T-helper 1 cell treated with Interleukin-12 subunit alpha and Interleukin-12 subunit beta and Interleukin-4 antibody, amounts not matched to agents 30 μg/mL and 1 μg/mL, for 36 hours (primary cell): Measurements from ENCODE around the gene CCR7.

Experiments used
- H3K27ac Mint-ChIP-seq: one replicate; pipeline ENCODE4 v1.8.0; 2021; ENCODE audit warnings: mild to moderate bottlenecking, mixed read lengths
- H3K27me3 Mint-ChIP-seq: one replicate; pipeline ENCODE4 v1.8.0; 2021; ENCODE audit warnings: low read depth, mixed read lengths
- H3K36me3 Mint-ChIP-seq: one replicate; pipeline ENCODE4 v1.8.0; 2021; ENCODE audit warnings: low read depth, mixed read lengths
- H3K4me1 Mint-ChIP-seq: one replicate; pipeline ENCODE4 v1.8.0; 2021; ENCODE audit warnings: low read depth, mixed read lengths
- H3K4me3 Mint-ChIP-seq: one replicate; pipeline ENCODE4 v1.8.0; 2021; ENCODE audit warnings: mild to moderate bottlenecking, moderate library complexity, mixed read lengths
- H3K9me3 Mint-ChIP-seq: one replicate; pipeline ENCODE4 v1.8.0; 2021; ENCODE audit warnings: mixed read lengths

CCR7 gene

GRCh38 chr17:40561294-40561870 lies 3.9 kb downstream of the CCR7 start:
- peaks cover 79% of the 10 kb centered on the region for H3K4me1 Mint-ChIP-seq
- no peaks in the 10 kb centered on the region for H3K27me3 Mint-ChIP-seq
- H3K9me3 Mint-ChIP-seq, result no peaks in the 10 kb centered on the region
- peak overlapping the region; percentile 92 for H3K4me3 Mint-ChIP-seq
- H3K27ac Mint-ChIP-seq, result peak overlapping the region; percentile 93
- peaks cover 76% of the 10 kb centered on the region for H3K36me3 Mint-ChIP-seq

- H3K4me1 Mint-ChIP-seq, result peaks cover 78% of the 10 kb centered on the region
These were observed 4.5 kb downstream of the CCR7 start for GRCh38 chr17:40560592-40561293.

DNA sequence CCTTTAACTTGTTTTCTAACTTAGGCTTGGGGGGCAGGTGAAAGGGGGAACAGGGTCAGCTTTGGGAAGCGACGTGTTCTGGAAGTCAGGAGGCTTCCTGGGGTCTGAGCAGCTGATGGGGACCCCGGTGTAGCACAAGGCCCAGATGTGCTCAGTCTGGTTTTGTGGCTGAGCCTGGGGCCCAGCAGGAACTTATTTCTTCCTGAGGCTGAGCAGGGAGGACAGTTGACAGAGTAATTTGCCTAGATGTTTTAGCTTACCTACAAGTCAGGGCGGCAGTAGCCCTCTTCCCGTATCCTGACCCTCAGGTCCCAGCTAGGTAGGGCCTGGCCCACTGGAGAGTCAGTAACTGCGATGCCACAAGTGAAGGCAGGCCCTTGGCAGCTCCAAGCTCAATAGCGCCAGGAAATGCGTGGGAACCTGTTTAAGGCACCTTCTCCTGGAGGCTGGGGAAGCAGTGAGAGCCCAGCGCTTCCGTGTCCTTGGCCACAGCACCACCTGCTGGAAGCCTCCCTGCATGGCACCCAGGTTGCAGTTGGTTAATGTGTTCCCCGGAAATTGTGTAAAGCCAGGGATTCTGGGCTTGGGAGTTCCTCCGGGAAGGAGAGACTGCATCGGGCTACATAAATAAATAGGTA lies 5.2 kb downstream of the CCR7 start:
- Mint-ChIP-seq H3K27me3 (no peaks in the 10 kb centered on the region), H3K27ac (peak overlapping the region; percentile 93), H3K36me3 (peaks cover 85% of the 10 kb centered on the region), H3K4me1 (peaks cover 79% of the 10 kb centered on the region), H3K9me3 (no peaks in the 10 kb centered on the region), H3K4me3 (peak overlapping the region; percentile 92)

More at GRCh38 chr17:40560592-40561293, 4.5 kb downstream of the CCR7 start:
- peak overlapping the region; percentile 93 for H3K27ac Mint-ChIP-seq
- no peaks in the 10 kb centered on the region for H3K9me3 Mint-ChIP-seq
- peaks cover 80% of the 10 kb centered on the region for H3K36me3 Mint-ChIP-seq
- no peaks in the 10 kb centered on the region for H3K27me3 Mint-ChIP-seq
- H3K4me3 Mint-ChIP-seq, result peak overlapping the region; percentile 92

GRCh38 chr17:40559564-40559916 lies 5.7 kb downstream of the CCR7 start:
- H3K9me3 Mint-ChIP-seq, result no peaks in the 10 kb centered on the region
- peak overlapping the region; percentile 92 for H3K4me3 Mint-ChIP-seq
- H3K27ac Mint-ChIP-seq, result peak overlapping the region; percentile 93
- peaks cover 87% of the 10 kb centered on the region for H3K36me3 Mint-ChIP-seq
- no peaks in the 10 kb centered on the region for H3K27me3 Mint-ChIP-seq
- peaks cover 81% of the 10 kb centered on the region for H3K4me1 Mint-ChIP-seq

- Mint-ChIP-seq H3K36me3 (peaks cover 87% of the 10 kb centered on the region), H3K4me1 (peaks cover 81% of the 10 kb centered on the region), H3K27me3 (no peaks in the 10 kb centered on the region), H3K4me3 (peak overlapping the region; percentile 92), H3K27ac (peak overlapping the region; percentile 69), H3K9me3 (no peaks in the 10 kb centered on the region)
These were observed 6.2 kb downstream of the CCR7 start for GRCh38 chr17:40558890-40559563.

DNA sequence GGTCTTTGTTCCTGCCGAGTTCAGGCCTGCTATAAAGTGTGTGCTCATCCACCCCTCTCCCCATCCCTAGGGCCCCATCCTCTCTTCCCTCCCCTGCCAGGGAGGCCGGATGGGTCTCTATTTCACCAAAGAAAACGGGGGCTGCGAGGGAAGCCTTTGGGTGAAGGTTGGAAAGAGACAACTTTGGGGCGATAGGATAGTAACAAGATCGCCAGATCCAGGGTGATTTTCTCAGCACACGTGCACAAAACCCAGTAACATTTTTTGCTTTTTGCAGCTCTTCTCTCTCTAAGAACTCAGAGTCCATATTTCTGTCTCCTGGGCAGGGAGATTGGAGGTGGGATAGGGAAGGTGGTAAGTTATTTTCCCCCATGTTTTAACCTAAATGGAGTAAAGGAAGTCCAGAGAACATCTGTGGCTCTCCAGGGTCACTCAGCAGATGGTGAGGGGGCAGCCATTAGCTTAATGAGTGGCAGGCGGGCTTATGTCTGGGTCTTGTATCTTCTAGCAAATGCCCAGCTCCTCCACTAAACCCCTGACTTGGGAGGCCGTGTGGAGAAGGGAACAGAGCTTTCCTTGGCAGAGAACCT lies 6.9 kb downstream of the CCR7 start:
- peaks cover 87% of the 10 kb centered on the region for H3K36me3 Mint-ChIP-seq
- H3K4me3 Mint-ChIP-seq, result peak overlapping the region; percentile 46
- H3K27me3 Mint-ChIP-seq, result no peaks in the 10 kb centered on the region
- H3K9me3 Mint-ChIP-seq, result no peaks in the 10 kb centered on the region
- peak overlapping the region; percentile 69 for H3K27ac Mint-ChIP-seq
- peaks cover 81% of the 10 kb centered on the region for H3K4me1 Mint-ChIP-seq

DNA sequence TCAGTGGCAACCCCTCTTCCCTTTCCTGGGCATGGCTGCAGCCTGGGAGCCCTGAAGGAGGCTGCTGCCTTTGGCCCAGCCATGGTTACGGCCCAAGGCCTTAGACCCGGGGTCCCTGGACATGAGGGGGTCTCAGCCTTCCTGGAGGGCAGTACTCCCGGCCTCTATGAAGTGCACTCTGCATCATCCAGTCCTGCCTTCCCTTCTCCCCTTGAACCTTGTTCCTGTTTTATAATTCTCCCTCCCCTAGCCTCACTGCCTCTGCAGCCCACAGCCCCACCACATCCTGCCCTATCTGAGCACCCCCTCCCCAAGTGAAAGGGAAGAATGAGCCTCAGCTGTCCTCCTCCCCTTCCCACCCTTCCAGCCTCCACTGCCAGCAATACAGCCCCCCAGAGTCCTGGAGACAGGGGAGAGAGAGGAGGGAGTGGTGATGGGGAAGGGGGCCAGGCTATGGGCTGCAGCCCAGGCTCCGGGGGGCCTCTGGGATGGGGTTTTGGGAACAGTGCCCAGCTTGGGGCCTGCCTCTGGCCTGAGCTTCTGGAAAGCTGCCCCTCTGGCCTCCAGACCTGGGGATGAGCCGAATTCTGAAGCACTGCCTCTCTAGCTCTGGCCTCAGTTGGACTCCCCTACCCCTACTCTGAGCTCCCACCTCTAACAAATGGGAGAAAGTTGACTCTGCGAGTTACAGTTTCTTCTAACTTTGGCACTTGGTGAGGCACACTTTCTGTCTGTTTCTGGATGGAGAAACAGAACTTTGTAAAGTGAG lies 7.6 kb downstream of the CCR7 start:
- no peaks in the 10 kb centered on the region for H3K9me3 Mint-ChIP-seq
- peaks cover 79% of the 10 kb centered on the region for H3K4me1 Mint-ChIP-seq
- no peaks in the 10 kb centered on the region for H3K27me3 Mint-ChIP-seq
- H3K4me3 Mint-ChIP-seq, result no peak overlapping the region
- peaks cover 86% of the 10 kb centered on the region for H3K36me3 Mint-ChIP-seq
- peak overlapping the region; percentile 71 for H3K27ac Mint-ChIP-seq

GRCh38 chr17:40556884-40557414 lies 8.3 kb downstream of the CCR7 start:
- H3K36me3 Mint-ChIP-seq, result peaks cover 86% of the 10 kb centered on the region
- no peaks in the 10 kb centered on the region for H3K27me3 Mint-ChIP-seq
- no peaks in the 10 kb centered on the region for H3K9me3 Mint-ChIP-seq
- H3K27ac Mint-ChIP-seq, result peak overlapping the region; percentile 71
- H3K4me1 Mint-ChIP-seq, result peaks cover 78% of the 10 kb centered on the region
- H3K4me3 Mint-ChIP-seq, result no peak overlapping the region

DNA sequence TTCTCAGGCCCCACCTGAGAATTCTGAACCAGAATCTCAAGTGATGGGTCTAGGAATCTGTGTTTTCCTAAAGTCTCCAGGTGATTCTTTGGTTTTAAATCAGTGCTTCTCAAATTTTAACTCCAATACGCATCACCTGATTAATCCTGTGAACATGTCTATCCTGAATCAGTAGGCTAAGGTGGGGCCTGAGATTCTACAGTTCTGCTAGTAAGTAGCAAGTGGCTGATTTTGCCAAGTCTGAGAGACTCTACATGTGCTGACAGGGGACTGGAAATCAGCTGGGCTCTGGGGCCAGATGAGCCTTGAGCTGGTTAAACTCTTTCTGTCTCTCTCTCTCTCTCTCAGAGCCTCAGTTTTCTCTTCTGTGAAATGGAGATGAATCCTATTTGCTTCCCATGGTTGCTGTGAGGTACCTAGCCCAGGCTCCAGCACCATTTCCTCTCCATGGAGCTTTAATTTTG lies 9.0 kb downstream of the CCR7 start:
- Mint-ChIP-seq H3K36me3 (peaks cover 85% of the 10 kb centered on the region), H3K27ac (no peak overlapping the region)

GRCh38 chr17:40555296-40556190 lies 9.7 kb downstream of the CCR7 start:
- Mint-ChIP-seq H3K27me3 (no peaks in the 10 kb centered on the region), H3K27ac (peak overlapping the region; percentile 31), H3K9me3 (no peaks in the 10 kb centered on the region), H3K4me1 (peaks cover 76% of the 10 kb centered on the region), H3K36me3 (peaks cover 86% of the 10 kb centered on the region), H3K4me3 (peak overlapping the region; percentile 42)

More for the DNA sequence above, 9.0 kb downstream of the CCR7 start:
- Mint-ChIP-seq H3K9me3 (no peaks in the 10 kb centered on the region), H3K4me3 (no peak overlapping the region), H3K4me1 (peaks cover 76% of the 10 kb centered on the region), H3K27me3 (no peaks in the 10 kb centered on the region)

GRCh38 chr17:40554646-40555295 lies 10.5 kb downstream of the CCR7 start:
- Mint-ChIP-seq H3K4me3 (peak overlapping the region; percentile 71), H3K9me3 (no peaks in the 10 kb centered on the region), H3K27ac (peak overlapping the region; percentile 86), H3K27me3 (no peaks in the 10 kb centered on the region), H3K4me1 (peaks cover 76% of the 10 kb centered on the region), H3K36me3 (peaks cover 83% of the 10 kb centered on the region)

DNA sequence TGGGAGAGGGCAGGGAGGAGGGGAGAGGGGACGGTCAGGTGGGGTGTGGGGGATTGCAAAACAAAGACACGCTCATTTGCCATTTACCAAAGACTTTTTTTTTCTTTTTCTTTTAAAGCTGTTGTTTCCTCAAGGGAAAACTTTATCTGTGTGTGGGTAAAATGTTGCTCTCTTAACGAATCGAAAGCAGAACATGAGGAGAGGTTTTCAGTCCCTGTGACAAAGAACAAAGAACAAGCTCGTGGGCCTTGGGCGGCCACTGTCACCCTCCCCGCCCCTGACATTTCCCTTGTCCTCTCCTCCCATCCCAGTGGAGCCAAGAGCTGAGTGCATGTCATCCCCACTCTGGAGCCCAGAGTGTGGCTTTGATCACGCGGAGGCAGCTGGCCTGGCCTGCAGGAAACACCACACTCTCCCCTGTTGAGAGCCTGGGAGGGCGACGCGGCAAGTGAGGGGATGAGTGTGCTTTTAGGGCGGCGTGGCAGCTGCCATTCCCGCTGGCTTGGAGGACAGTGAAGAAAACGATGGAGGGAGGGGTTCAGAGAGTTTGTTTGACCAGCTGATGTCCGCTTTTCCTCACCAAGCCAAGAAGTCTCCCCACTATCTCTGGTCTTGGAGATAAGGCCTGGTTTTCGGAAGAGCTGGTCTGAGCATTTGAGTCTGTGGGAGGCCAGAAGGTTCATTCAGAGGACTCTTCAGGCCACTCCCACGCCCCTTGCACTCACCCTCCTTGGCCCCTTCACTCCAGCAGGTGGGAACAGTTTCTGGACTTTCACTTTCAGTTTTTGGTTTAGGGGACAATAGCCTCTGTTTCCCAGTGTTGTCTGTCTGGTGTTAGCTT lies 11.4 kb downstream of the CCR7 start:
- H3K36me3 Mint-ChIP-seq, result peaks cover 75% of the 10 kb centered on the region
- peaks cover 77% of the 10 kb centered on the region for H3K4me1 Mint-ChIP-seq
- no peaks in the 10 kb centered on the region for H3K9me3 Mint-ChIP-seq

More for the DNA sequence above, 11.4 kb downstream of the CCR7 start:
- H3K4me3 Mint-ChIP-seq, result peak overlapping the region; percentile 71
- no peaks in the 10 kb centered on the region for H3K27me3 Mint-ChIP-seq
- H3K27ac Mint-ChIP-seq, result peak overlapping the region; percentile 86
